Activated CD8-positive, alpha-beta memory T cell treated with anti-CD3 and anti-CD28 coated beads, Interleukin-2, amount 50 U/mL, for 4 hours (primary cell): Measurements from ENCODE around the gene MCIDAS.

Experiments
- DNase-seq: peaks from one replicate; pipeline ENCODE4 v3.0.0-alpha.2; 2020

MCIDAS gene

DNA sequence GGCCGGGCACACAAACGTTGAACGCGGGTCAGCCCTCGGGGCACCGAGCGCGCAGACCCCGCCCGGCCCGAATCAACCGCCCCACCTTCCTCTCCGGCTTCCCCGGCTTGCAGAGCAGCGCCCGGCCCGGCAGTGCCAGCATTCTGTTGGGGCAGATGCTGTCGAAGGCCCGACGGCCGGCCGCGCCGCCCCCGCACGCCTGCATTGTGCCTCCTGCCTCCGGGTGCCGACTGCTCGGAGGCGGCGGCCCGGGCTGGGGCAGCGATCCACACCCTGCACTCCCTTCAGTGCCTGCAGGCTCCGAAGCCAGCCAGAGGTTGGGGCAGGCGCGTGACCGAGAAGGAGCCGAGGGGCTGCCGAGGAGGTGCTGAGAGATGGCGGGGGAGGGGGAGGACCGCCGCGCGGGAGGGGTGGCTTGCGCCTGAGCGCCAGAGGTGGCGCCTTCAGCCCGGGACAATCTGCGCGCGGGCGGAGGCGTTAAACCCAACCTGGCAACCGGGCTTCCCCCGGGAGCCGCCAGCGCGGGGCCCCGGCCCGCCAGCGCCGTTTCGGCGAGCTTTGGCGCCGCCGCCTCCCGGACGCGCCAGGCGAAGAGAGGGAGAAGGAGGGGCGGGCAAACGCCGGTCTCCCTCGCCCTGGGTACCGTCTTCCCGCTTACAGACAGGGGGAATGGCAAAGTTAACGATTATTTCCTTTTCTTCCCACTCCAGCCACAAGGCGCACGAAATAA is at the start of gene MCIDAS:
TSS of gene MCIDAS (minus strand) at position 382 of the 730 bp plus-strand sequence. CDS start at position 205, 177 bp downstream.
- DNase-seq = peak; percentile 60

DNA sequence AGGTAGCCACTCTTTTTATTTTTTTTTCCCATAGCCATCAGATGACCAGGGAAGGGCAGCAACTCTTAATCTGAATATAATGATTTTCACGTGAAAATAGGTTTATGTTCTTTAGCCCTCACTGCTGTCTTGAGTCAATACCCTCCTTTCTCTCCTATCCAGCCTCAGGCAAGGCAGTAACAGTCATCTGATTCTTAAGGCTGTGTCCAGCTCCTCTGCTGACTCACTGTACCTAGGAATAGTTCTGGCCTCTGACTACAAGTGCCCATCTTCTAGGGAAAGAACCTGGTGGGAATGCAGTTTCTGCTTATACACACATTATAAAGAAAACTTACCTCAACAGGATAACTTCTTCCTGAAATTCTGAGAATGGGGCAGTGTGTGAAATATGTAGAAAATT is 49.7 kb upstream of the MCIDAS start:
- DNase-seq = no peak

DNA sequence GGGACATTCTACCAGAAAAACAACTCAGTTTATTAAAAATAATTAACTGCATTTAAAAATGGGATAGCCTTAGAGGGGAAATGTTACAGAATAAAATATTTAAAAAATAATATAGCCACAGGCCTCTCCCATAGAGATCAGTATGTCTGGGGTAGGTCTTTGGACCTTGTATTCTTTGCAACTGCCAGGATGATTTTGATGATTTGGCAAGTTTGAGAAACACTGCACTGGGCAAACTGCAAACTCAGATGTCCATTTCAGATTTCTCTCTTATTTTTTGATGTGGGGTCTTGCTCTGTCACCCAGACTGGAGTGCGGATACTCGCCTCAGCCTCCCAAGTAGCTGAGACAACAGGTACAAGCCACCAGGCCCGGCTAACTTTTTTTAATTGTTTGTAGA is 31.2 kb upstream of the MCIDAS start:
- DNase-seq = no peak

DNA sequence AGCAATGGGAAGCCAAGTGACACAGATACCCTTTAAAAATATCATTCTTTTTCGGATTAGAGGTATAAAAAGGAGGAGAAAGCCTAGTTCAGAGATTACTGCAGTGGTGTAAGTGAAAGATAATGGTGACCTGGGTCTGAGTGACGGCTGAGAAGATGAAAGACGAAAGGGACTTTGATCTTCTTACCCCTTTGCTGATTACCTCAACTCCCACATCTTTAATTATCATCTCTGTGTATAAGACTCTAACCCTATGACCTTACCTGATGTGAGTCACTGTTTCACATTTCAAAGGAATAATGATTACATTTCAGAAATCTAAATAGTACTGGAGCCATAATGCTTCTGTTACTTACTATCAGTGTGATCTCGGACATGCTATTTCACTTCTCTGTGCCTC is 27.7 kb upstream of the MCIDAS start:
- no peak for DNase-seq

DNA sequence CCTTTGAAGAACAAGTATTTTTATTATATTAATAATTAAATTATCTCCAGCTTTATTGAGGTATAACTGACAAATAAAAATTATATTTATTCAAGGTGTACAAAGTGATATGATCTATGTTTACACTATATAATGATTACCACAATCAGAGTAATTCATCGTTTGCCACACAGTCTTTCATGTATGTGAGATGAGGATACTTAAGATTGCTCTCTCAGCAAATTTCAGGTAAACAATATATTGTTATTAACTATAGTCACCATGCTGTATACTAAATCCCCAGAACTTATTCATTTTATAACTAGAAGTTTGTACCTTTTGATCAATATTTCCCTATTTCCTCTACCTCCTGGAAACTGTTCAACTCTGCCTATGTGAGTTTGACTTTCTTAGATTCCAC is 22.9 kb upstream of the MCIDAS start:
- DNase-seq = no peak

DNA sequence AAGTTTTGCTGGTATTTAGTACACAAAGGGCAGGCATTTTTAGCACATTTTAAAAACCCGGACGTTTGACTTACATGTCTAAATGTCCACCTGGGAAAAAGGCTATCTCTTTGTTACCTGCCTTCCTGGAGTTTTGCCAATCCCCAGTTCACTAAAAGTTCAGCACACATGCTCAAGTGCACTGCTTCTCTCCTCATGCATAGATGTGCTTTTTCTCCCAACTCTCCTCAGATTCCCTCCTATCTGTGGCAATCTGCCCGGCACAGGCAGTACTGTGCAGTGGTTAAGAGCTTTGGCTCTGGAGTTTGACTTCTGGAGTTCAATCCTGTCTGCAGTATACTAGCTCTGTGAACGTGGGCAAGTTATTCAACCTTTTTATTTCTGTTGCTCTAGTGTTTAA is 14.6 kb upstream of the MCIDAS start:
- DNase-seq = no peak

DNA sequence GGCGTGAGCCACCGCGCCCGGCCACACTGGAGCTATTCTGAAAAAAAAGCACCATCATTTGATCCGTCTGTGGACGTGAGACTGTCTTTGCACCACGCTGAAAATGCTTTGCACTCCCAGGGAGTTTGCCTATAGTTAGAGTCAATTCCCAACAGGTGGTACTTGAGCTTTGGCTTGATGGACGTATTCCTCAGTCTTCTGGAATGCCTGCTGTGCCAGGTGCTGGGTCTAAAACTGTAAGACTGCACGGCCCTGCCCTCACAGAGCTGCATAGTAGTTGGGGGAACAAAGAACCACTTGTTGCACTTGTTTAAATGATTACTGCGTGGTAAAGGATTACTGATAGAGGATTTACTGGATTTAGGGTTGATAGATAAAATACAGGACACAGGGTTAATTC is 9.7 kb upstream of the MCIDAS start:
- no peak for DNase-seq

DNA sequence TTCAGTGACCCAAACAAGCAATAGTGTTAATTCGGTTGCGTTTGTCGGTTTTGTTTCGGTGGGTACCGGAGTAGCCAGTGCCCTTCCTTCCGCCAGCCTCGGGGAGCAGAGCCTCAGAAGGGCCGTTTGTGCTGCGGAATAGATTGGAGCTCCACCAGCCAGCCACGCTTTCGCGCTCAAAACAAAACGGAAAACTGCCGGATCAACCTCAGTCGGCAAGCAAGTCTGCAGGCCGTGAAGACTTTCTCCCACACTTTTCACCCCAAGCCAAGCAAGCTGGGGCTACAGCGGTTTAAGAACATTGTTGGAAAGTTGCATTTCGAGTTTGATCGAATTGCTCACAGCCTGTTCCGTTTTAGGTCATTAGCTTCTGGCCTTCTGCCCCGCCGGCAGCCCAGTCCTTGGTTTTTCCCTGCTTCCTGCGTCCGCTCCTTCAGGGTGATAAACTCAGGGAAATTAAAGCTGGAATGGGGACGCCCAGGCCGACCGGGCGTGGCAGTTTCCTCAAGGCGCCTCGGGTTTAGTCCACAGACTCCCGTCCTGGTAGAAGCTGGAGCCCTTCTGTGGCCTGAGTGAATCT is 7.1 kb upstream of the MCIDAS start:
- DNase-seq = no peak

DNA sequence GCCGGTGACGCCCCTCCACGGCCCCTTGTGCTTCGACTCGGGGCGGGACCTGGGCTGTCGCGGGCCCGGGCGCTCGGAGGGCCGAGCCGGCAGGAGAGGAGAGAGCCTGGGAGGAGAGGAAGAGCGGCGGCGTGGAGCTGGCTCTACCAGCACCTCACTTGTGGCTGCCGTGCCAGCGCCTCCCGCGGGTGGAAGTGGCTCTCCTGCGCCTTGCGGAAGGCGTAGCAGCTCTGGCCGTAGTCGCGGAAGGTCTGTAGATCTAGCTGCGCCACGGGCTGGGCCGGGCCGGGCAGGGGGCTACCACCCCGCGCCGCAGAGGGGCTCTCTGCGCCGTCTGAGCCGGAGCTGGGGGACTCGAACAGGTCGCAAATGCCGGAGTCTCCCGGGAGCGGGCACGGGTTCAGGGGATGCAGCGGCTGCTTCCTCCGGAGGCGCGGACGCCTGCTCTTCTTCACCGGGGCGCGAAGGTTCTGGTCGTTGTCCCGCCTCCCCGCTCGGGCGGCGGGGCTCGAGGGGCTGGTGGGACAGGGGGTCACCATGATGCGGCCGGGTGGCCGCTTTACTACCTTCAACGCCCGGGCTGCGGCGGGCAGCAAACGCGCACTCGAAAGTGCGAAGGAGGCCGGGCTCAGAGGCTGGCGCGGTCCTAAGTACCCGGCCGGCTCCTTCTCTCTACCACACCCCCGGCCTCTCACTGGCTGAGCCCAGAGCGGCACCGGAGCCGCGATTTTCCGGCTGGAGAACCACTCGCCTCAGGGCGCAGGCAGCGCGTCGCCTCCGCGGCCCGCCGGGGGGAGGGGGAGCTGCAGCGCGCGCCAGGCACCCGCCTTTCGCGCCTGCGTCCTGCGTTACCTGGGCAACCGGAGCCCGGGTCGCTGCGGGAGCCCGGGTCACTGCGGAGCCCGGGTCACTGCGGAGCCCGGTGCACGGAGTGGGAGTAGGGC is 6.1 kb upstream of the MCIDAS start, which contains the start of gene CCNO:
TSS of gene CCNO (minus strand) at position 624 of the 944 bp plus-strand sequence. CDS start at position 539, 85 bp downstream.
- peak; percentile 53 for DNase-seq

DNA sequence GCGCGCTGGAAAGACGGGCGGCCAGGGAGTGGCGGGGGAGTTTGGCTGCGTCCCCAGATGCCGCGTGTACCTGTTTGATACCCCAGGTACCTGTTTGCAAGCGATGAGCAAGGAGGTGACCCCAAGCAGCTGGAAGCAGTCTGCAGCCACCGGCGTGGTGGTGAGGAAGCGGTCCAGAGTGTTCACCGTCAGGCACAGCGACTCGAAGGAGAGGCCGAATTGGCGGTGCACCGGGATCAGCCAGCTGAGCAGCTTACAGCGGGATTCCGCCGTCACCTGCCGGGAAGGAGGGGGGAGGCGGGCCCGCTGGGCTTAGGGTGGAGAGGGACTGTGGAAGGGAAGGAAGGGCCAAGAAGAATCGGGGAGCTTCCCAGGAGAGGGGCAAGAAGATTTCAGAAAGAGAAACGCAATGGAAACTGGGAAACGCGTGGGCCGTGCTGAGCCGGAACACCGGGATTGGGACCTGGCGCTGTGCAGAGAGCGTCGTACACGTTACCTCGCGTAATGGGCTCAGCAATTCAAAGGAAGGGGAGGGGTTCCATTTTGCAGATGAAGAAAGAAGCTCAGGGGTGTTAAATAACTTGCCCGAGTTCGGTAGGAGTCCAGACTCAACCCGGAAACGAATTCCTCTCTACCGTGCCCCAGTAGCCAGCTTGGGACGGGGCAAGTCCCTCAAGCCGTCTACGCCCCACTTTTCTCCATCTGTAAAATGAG is 5.3 kb upstream of the MCIDAS start:
- DNase-seq = no peak

DNA sequence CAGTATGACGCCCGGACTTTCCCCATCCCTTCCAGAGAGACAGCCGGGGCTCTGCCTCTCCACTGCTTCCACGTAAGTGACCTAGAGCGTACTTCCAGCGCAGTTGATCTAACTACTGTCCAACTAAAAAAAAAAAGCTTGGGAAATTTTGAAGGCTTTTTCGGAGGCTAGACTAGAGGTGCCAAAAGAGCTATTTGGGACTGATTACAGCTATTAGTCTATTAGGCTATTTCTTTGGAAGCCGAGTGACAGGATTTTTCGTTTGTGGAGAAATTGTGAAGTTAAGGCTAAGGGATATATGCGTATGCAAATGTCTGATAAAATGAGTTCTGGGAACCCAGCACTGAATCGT is 4.8 kb upstream of the MCIDAS start:
- DNase-seq = no peak

DNA sequence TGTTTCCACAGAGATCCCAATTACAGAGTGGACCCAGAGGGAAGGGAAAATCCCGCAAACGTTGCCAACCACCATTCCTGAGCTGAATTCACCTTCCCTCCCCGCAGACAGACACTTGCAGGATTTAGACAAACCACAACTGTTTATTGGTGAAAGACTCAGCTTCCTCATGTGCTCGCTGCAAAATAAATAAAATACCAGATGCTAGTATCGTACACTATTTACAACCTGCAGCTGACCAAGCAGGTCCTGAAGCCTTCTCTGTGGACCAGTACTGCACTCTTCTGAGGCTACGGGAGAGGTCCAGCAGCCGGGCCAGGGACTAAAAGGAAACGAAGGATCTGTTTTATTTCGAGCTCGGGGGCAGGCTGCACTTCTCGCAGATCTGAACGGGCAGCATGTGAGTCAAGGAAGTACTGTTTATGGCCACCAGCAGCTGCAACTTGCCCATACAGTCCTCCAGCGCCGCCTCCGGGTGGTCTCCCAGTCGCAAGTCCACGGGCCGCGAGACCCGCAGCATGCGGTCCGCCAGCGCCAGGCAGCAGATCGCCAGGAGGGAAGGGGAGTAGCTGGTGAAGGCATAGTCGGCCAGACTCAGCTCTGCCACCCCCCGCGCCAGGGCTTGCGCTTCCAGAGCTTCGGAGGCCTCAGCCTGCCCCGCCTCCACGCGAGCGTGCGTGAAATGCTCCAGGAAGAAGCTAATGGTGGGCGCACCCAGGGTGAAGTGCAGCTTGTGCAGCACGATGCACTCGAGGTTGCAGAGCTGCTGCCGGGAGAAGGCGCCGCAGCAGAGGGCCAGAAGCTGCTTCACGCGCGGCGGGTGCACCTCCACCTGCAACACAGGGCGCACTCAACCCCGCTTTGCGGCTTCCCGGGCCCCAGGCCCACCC is 4.2 kb upstream of the MCIDAS start:
- no peak for DNase-seq

DNA sequence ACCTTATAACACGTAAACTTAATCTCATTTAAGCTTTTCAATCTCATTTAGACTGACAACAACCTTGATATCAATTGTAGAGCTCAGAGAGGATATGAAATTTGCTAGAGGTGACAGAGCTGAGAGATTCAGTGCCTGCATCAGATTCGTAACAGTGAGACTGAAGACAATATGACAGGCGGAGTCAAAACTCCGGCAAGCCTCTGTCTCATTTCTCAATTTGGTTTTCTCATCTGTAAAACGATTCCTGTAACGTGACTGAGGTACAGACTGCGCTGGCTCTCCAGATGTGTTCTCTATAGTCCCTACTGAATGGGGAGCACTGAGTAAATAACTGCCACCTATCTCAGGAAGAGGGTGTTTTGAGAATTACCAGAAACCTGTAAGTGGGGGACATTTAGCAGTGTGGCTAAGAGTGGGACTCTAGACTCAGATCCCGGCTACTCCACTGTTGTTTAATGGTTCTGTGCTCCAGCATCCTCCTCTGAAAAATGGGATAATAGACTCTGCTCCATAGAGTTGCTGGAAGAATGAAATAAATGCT is 3.0 kb upstream of the MCIDAS start:
- no peak for DNase-seq

DNA sequence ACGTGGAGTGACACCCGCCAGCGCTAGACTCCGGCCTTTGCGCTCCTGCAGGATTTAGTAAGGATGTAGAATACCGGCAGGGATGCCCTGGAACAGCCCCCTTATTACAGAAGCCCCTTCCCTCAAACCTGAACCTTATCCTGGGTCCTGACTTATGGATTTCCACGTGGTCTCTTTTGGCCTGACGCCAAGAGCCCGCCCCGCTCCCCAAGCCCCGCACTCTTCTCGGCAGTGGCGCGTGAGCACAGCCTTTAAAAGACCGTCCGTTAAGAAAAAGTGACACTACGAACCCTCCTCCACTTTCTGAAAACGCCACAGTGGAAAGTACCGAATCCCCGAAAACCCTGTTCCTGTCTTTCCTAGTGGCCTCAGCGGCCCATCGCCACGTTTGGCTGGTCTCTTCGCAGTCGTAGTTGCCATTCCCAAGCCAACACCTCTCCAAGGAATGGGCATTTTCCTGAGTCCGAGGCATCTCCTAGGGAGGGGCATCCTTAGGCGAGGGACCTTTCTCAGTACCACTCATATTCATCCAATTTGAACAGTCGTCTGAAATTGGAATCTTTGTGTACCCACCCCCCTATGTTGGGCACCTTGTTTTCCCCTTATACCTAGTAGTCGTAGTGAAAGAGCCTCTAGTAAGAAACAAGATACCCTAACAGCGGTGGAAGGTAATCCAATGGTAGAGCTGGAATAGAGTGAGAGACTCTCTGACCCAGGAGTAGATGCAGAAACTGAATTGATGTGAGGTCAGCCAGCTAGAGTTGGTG is 732 bp upstream of the MCIDAS start:
- no peak for DNase-seq

DNA sequence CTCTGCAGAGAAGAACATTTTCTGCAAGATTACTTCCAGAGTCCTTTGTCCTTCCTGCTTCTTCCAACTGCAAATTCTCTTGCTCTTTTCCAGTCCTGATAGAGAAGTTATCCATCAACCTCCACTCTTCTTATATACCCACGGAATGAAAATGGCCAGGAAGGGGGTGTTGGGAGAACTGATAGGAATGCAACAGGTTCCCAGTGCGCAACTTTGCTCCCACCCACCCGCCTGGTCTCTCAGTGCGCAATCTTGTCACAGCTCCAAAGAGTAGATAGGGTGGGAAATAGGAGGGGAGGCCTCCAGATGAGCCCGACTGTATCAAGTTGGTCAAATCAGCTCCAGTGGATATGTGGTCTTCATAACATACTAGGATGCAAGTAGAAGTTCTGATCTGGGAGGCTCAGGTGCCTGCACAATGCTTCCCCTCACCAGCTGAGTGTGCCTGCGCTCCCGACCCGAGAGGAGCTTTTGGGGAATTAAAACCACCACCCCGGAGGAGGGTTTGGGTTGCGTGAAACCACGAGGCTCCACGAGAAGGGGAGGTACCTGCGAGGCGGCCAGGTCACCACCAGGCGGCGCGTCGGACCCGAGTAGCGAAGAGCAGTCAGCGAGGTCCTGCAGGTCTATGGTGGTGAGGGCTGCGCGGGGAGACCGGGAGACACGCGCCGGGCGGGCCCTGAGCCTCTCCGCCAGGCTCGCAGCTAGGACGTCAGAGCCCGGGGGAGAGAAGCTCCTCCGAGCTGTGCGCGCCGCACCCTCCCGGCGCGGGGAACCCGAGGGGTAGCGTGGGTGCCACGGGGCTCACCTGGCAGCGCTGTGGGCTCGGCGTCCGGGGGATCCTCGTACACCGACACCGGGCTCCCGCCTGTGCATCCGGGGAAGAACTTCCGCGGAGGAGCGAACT is 835 bp downstream of the MCIDAS start:
- DNase-seq = peak; percentile 54

DNA sequence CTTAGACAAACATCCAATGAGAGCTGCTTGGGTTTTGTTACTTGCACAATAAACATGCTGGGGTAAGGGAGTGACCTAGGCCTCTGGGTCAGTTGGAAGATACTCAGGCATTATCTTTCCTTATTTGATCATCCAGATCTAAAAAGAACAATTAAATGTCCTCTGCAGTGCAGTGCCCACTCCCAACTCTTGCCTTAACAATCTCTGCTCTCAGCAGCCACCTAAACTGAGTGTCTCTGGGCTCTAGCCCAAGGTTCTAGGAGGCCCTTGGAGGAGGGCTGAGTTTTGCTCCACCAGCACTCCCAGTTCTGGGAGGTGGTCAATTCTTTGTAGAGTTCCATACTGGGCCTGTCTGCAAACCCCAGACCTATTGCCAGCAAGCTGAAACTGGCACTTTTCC is 1.8 kb downstream of the MCIDAS start:
- no peak for DNase-seq

DNA sequence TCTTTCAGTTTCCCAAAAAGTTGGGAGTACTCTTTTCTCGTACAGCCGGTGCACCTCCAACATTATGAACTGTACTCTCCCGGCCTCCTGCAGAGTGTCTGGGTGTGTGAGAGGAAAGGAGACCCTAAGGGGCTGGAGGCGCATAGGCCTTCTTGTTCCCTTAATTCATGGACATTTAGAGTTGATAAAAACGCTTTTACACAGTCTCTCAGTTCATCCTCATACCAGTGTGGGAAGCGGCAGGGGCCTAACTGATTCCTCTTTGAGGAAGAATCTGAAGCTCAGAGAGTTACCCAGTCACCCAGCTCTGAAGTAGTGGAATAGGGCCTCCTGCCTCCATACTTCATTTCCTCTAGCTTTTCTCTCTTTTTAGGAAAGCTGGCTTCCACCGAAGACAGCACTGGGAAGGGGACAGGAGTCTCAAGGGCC is 3.3 kb downstream of the MCIDAS start:
- DNase-seq = no peak

DNA sequence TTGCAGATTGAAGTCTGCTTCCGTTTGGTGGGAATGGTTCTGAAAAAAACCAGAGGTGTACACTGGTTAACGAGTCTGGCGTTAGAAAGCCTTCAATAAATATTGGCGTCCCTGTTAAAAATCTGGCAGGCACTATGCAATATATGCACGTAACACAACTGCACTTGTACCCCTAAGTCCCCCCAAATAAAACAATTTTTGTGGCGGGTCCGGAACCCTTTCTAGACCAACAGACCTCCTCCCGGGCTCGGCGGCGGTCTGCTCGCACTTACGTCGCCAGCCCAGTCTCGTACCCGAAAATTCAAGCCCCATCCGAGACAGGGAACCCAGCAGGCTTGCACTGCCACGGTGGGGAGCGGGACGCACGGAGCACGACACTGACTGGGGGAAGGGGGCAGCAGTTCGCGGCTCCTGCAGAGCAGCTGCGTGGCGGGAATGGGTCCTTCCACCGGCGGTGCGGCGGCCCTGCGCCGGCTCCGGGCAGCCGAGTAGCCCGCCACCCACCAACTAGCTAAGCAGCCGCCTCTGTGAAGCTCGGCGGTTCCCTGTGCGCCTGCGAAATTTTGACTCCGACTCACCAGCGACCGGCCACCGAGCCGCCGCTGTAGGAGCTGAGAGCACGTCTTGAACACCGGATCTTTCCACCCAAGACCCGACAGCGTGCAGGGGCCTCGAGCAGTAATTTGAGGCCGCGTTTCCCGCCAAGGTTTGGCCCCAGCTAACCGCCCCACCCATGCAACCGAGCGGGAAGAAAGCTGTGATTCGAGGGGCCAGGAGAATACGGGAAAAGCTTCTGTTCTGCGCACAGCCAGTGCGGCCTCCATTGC is 3.9 kb downstream of the MCIDAS start:
- no peak for DNase-seq
